DND-41 (cell line): Measurements from ENCODE around the gene ZNF689.

Experiments used
- CTCF ChIP-seq: IDR thresholded peaks from 2 replicates; pipeline ENCODE4 v1.5.1; 2012; ENCODE audit warnings: borderline replicate concordance, low read length, moderate library complexity, mild to moderate bottlenecking; ENCODE audit not compliant: poor library complexity, severe bottlenecking; ENCODE audit errors: extremely low read depth
- EZH2 ChIP-seq: IDR thresholded peaks from 3 replicates; pipeline ENCODE4 v1.6.1; 2012; ENCODE audit warnings: borderline replicate concordance, low read depth, mild to moderate bottlenecking, moderate library complexity, low read length, inconsistent platforms; ENCODE audit not compliant: severe bottlenecking

- no peak for TF ChIP-seq CTCF
- TF ChIP-seq EZH2: no peak
These were observed 35.5 kb upstream of the ZNF689 start for GRCh38 chr16:30645727-30646126.
